NOMO-1 treated with DMSO at 0.1 percent for 48 hours (cell line): ENCODE data around the gene MRPL9.
"Not testable (repeated sequence)": the region's sequence is repeated elsewhere in the genome, so short reads cannot be mapped to it uniquely, and the experiment has no call there.

Experiments
- DNase-seq: peaks from one replicate; lab custom pipeline; 2025; ENCODE audit not compliant: unreplicated experiment; lab: John Stamatoyannopoulos, UW

The MRPL9 gene

GRCh38 chr1:151787689-151788088, 24.4 kb upstream of the MRPL9 start:
- no peak for DNase-seq

DNA sequence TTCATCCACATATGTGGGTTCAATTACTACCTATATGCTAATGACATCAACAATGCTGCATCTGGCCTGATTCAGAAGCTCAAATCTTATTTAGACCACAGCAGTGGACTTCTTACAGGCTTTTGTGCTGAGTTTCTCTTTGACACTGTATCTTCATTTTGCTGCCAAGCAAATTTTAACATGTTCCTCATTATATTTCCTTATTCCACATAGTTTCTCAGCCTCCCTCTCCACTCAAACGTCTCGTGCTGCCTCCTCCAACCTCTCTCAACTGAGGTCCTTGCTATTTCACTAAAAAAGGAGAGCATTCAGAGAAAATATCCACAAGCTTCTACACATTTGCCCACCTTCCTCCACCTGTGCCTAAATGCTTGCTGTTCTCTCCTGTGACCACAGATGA, 20.5 kb upstream of the MRPL9 start:
- no peak for DNase-seq

DNA sequence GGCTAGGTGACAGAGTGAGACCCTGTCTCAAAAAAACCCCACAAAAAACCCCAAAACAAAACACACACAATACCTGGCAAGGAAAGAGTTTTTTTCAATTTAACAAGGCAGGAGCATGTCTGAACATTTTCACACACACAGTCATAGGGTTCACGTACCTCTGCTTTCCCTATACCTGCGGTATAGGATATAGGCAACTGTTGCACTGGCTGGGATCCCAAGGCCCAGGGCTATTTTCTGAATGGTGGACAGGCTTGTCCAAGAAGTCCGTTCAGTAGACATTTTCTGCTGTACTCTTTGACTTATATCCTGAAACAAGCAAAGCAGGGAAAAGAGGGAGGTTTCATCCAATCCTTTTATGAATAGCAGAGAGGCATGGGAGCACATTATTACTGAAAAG, 19.4 kb upstream of the MRPL9 start:
- no peak for DNase-seq

DNA sequence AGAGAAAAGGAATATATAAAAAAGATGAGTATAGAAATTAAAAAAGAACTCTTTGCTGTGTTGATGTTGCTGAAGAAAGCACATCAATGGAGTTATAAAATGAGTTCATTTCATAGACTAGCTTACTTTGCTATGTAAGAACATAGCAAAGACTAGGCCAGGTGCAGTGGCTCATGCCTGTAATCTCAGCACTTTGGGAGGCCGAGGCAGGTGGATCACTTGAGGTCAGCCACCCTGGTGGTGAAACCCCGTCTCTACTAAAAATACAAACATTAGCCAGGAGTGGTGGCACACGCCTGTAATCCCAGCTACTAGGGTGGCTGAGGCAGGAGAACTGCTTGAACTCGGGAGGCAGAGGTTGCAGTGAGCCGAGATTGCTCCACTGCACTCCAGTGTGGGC, 18.7 kb upstream of the MRPL9 start:
- DNase-seq = not testable (repeated sequence)

DNA sequence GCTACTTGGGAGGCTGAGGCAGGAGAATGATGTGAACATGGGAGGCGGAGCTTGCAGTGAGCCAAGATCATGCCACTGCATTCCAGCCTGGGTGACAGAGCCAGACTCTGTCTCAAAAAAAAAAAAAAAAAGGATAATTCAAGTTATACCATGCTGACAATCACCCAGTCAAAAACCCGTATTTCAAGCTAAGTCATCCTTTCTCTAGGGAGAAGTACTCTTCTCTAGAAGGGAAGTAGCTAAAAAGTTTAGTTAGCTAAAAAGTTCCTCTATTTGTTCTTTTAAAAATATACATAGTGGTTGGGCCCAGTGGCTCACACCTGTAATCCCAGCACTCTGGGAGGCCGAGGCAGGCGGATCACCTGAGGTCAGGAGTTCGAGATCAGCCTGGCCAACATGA, 17.4 kb upstream of the MRPL9 start:
- DNase-seq = peak; percentile 8

DNA sequence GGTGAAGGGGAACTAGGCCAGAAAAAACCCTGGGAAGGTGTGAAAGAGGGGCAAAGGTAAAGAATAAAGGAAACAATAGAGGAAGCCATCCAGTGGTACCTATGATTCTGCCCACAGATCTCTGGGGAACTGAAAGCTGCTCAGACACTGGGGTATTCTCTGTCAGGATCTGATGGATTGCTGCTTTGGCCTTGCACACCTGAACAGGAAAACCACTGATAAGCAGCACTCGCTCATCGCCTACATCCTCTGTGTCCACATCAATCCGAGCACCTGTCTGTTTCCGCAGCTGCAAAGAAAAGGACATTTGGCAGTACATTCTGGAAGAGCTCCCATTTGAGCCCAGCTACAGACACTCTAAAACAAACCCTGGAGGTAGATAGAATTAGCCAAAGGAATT, 16.6 kb upstream of the MRPL9 start:
- DNase-seq = no peak

DNA sequence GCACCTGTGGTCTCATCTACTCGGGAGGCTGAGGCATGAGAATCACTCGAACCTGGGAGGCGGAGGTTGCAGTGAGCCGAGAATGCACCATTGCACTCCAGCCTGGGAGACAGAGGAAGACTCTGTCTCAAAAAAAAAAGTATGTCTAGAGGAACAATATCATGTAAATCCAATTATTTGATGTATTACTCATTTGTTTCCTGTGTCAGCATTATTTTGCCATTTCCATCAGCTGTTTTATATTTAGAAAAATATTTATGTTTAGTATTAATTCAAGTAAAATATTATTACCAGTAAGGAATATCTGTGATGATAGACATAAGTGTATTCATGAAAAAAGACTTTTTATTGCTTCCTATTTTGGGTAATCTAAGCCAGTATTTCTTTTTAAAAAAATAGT, 14.0 kb upstream of the MRPL9 start:
- DNase-seq = no peak

GRCh38 chr1:151776665-151777062, 13.4 kb upstream of the MRPL9 start:
- no peak for DNase-seq

- no peak for DNase-seq
Observed at GRCh38 chr1:151775894-151776664, 12.8 kb upstream of the MRPL9 start.

- no peak for DNase-seq
Observed at GRCh38 chr1:151774256-151774922, 11.1 kb upstream of the MRPL9 start.

DNA sequence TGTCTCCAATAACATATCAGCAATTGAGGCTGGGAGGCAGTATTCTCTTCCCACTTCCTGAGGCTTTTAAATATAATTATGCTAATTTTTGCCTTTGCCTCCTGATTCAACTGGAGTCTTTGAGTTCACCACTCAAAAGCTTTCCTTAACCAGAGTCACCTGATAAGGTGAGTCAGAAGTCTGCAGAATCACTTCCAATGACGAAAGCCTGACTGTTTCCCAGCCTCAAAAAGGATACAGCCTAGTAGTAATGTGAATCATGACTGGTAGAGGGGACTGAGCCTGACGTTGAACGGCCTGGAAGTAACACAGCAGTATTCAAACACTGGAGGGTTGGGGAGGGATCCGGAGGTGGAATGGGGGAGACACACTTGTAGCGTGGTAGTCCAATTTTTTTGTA, 10.4 kb upstream of the MRPL9 start:
- DNase-seq = no peak

DNA sequence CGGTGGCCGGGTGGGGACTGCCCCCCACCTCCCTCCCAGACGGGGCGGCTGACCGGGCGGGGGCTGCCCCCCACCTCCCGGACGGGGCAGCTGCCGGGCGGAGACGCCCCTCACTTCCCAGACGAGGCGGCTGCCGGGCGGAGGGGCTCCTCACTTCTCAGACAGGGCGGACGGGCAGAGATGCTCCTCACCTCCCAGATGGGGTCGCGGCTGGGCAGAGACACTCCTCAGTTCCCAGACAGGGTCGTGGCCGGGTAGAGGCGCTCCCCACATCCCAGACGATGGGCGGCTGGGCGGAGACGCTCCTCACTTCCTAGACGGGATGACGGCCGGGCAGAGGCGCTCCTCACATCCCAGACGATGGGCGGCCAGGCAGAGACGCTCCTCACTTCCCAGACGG, 6.0 kb upstream of the MRPL9 start:
- not testable (repeated sequence) for DNase-seq

GRCh38 chr1:151768351-151769066, 5.2 kb upstream of the MRPL9 start:
- DNase-seq = not testable (repeated sequence)

GRCh38 chr1:151763990-151764389, 694 bp upstream of the MRPL9 start:
- no peak for DNase-seq

DNA sequence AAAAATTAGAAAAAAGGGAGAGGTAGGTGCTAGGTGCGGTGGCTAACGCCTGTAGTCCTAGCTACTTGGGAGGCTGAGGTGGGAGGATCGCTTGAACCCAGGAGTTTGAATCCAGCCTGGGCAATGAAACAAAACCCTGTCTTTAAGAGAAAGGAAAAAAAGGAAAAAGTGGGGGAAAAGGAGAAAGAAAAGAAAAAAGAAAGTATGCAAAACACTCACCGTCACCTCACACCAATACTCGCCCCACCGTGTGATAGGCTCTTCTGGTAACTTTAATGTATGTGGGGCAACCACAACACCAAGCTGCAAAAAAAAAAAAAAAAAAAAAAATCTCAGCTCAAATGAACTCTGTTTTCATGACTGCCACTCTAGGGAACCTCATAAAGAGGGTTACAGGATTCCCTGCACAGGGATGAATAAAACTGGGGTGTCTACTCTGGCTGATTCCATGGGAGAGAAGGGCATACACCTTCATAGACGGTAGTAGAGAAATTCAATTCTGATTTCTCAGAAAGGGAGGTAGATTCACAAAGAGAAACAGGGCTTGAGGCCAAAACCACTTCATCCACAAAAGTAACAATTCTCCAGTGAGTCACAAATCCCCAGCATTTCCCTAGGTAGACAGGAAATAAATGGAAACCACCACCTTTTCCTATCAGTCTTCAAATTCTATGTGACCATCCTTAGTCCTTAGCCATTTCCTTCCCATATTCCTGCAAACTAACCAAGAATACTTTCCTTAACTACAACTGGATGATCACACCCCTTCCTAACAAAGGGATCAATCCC, 2.5 kb downstream of the MRPL9 start:
- no peak for DNase-seq

- DNase-seq = no peak
Observed at GRCh38 chr1:151759241-151759640, 4.1 kb downstream of the MRPL9 start.

GRCh38 chr1:151756291-151756690, 7.0 kb downstream of the MRPL9 start:
- DNase-seq = no peak

- DNase-seq = no peak
Observed at GRCh38 chr1:151741516-151741915, 21.8 kb downstream of the MRPL9 start.

GRCh38 chr1:151739590-151740355, 23.5 kb downstream of the MRPL9 start:
- DNase-seq = no peak

- DNase-seq = no peak
Observed at GRCh38 chr1:151737479-151737878, 25.8 kb downstream of the MRPL9 start.

GRCh38 chr1:151737026-151737425, 26.3 kb downstream of the MRPL9 start:
- no peak for DNase-seq
